GM20431 (cell line): ENCODE measurements around the gene ARID2.

Source experiments
- in situ Hi-C: fragments of 300-500 bp; cut with MseI, MboI; formaldehyde crosslinking; loops from one replicate; pipeline ENCODE4 v1.15.0; 2020; ENCODE audit warnings: low sequenced_read_pairs; ENCODE audit not compliant: unreplicated experiment

The ARID2 gene

DNA sequence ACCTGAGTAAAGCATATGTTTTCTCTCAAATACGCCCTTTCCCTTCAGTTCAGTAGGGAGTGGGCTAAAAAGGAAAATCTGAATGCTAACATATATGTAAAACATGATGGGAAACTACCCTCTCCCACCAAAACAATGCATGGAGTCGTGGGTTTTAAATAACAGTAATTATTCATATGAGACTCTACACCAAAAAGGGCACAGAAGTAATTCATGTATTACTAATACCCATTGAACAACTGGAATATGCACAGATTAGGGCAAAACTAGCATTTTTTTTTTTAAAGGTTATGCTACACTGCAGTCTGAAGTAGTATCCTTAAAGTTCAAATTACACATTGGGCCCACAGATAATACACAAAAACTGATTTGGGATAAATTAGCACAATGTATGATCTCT lies 8.1 kb upstream of the ARID2 start:
- in situ Hi-C loops: no loop called here

- in situ Hi-C loops: no loop called here
Measured at GRCh38 chr12:45721954-45722353, 7.6 kb upstream of the ARID2 start.

GRCh38 chr12:45725631-45726602 lies 3.6 kb upstream of the ARID2 start:
- in situ Hi-C loops: no loop called here

DNA sequence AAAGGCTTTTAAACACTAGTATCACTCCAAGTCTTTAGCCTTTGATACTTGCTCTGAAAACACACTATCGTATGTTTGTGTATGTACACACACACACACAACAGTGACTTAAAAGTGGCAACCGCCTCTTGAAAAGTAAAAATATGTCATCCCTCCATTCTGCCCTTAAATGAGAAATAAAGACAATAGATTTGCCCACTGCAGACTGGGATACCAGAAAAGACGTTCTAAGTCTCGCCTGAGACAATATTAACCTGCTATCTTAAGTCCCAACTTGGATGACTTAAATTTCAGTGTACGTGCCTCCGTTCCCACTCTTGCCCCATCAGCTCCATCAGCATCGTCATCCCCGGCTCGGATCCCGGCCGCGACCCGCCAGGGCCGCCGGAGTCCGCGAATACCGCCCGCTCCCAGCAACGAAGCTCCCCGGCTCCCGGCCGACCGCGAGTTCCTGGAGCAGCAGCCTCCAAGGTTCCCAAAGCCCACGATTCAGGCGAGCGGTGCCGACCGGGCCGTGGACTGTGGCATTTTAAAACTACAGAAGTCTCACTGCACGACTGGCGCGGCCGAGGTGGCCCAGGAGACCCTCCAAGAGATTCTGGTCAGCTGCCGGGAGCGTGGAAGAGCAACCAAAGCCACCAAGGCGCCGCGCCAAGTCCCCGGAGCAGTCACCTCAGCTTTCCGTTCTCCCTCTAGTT lies 2.8 kb upstream of the ARID2 start:
- in situ Hi-C loops: no loop called here

- in situ Hi-C loops: no loop called here
Measured at GRCh38 chr12:45727301-45727979, 2.1 kb upstream of the ARID2 start.

DNA sequence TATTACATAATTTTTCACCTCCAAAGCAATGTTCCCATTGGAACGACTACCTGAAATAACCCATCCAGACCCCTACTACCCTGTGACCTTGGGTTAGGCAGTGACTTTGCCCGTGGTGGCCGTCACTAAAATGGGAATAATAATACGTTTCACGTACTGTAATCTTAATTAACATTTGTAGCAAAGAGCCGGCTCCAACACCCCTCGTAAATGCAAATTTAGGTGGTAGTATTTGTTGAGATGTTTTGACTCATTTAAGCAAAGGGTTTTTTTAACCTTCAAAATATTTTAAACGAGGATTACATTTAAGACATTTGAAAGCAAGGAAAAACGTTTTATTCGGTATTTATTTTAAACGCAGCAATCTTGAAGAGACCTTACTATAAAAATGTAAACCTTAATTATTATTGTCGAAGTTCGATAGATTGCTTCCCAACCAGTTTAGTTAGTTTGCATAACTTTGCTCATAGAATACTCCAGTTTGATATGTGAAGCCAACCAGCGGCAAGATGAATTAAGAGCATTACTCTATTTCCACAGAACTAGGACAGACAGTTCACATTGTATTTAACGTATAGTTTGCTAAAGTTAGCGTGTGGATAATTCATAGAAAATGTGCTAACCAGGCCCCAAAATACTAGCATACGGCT lies 1.4 kb upstream of the ARID2 start:
- in situ Hi-C loops: no loop called here

DNA sequence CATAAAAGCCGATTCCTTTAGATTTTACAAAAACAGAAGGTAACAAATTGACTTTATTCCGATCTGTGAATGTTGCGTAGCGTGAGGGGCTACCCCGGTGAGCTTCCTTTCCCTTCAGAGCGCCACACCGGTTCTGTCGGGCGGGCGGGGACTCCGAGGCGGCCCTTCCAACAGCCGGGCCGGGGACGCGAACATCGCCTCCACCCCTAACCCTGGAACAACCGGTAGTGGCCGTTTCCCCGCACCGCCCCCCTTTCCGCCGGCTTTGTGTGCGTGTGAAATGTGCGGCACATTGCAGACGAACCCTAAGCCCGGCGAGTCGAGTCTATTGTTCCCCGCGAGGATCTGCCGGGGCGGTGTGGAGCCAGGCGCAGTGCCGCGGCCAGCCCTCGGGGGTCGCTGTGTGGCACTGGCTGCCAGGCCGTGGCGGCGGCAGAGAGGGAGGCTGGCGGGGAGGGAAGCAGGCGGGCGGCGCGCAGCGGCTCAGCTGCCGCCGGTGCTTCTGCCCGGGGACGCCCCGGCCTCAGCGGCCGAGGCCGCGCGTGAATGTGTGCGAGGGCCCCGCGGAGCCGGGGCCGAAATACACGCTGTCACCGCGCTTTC lies 775 bp upstream of the ARID2 start:
- in situ Hi-C loops: no loop called here

- in situ Hi-C loops: no loop called here
Measured at GRCh38 chr12:45730084-45730347, 510 bp downstream of the ARID2 start.

GRCh38 chr12:45730348-45731189 lies 1.1 kb downstream of the ARID2 start:
- in situ Hi-C loops: no loop called here

DNA sequence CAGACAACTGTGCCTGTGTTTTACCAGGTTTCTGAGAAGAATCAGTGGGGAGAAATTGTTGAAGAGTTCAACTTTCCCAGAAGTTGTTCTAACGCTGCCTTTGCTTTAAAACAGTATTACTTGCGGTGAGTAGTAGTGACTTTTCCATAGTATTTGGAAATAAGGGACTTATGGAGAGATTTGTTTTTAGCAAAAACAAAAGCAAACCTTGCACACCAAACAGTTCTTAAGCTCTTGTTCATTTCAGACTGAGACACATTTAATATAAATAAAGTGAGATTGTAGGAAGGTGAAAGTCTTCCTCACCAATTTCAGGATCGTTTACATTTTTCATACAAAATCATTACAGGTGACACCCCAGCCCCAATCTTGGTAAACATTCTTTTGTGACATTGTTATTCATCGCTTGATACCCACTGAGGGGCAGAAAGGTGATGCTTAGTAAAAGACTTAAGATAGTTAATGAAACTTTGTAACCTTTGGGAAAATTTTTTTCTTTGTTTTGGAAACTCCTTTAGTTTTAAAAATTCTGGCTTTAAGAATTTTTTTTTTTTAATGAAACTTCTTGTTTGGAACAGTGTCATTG lies 1.8 kb downstream of the ARID2 start:
- in situ Hi-C loops: no loop called here

DNA sequence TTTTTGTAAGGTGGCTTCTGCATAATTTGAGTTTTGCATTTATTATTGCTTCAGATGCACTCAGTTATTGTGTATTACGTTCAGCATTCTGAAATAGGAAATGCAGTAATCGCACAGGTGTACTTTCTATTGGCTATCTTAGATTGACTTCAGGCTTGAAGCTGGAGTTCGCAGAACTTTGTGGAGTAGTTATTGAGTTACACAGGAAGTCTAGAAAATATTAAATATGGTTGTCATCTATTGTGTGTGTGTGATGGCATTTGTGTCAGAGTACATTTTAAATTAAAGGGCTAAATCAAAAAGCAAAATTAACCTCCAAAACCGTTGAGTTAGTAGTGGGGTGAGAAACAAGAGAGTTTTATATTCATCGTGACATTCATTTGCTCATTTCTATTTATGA lies 2.7 kb downstream of the ARID2 start:
- in situ Hi-C loops: no loop called here

GRCh38 chr12:45732936-45733335 lies 3.4 kb downstream of the ARID2 start:
- in situ Hi-C loops: no loop called here

DNA sequence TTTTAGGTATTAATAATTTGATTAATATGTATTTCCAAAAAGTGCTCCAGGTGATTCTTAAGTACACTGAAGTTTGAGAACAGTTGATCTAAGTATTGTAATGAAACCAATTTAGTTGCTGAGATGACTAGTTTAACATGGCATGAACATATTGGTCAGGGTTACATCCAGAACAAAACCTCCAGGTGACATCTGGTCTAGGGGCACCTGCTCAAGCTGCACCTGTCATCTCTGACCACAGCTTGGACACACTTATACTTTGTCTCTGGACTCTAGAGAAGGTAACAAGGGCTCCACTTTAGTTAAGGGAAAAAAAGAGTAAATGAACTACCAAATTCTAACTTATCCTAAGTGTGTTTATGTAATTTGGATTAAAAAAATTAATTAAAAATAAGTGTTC lies 8.1 kb downstream of the ARID2 start:
- in situ Hi-C loops: no loop called here

GRCh38 chr12:45742590-45742989 lies 13.1 kb downstream of the ARID2 start:
- in situ Hi-C loops: no loop called here

DNA sequence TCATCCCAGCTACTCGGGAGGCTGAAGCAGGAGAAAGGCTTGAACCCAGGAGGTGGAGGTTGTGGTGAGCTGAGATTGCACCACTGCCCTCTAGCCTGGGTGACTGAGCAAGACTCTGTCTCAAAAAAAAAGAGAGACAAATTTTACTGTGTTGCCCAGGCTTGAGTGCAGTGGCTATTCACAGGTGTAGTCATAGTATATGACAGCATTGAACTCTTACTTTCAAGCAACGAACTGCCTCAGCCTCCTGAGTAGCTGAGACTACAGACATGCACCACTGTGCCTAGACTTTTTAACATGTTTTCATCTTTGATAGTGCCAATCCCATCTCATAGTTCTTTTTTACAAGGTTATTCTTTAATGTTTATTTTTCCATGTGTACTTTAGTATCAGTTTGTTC lies 13.7 kb downstream of the ARID2 start:
- in situ Hi-C loops: no loop called here

DNA sequence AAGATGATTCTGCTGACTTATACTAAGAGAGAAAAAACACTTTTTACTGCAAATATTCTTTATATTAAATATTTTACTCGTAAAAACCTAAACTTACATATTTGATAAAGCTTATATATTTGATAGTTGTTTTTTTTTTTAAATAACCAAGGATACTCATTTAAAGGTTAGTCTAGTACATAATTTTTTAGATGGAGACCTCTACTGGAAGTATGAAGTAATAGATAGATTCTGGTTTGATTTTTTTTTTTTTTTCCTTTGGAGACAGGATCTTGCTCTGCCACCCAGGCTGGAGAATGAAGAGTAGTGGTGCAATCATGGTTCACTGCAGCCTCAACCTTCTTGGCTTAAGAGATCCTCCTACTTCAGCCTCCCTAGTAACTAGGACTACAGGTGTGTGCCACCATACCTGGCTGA lies 16.4 kb downstream of the ARID2 start:
- in situ Hi-C loops: no loop called here

GRCh38 chr12:45756666-45757065 lies 27.2 kb downstream of the ARID2 start:
- in situ Hi-C loops: no loop called here

DNA sequence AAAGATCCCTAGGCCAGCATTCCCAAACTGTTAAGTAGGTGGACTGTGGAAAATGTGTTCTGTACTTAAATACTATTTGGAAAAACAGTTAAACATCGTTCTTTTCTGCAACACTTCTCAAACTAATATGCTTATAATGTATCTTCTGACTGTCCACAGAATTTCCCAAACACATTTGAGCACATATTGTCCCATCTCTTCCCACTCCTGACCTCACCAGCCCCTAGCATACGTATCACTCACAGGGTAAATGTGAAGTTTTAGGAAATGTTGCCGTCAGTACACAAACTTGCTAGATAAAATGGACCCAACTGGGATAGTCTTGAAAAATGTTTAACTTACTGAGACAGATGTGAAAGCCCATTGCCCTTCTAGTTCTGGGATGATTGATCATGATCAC lies 27.7 kb downstream of the ARID2 start:
- in situ Hi-C loops: no loop called here

- in situ Hi-C loops: no loop called here
Measured at GRCh38 chr12:45760333-45760732, 30.8 kb downstream of the ARID2 start.
